Spleen (tissue), 11 donors: Measurements from ENCODE around the gene LGALS1. TPM values are rescaled to one million over a fixed set of nuclear protein-coding genes. Genes with fewer than 3 reads are reported as not detected.
A peak's percentile ranks its signal among the peaks of the same experiment; 100 is the strongest.

Experiments used
- DNase-seq: peaks from one replicate; pipeline ENCODE4 v3.0.0-alpha.2; 2020
- H3K27ac ChIP-seq, 8 donors: fragments of 200-600 bp; sonication (generic) in 7 of 8; 1 replicate in 4 of 8; 2 replicates in 4 of 8; pipeline versions ENCODE4 v1.5.0 to v1.8.0; 2016 to 2021; ENCODE audit warnings: inconsistent platforms in 4 of 8, mild to moderate bottlenecking in 4 of 8, moderate library complexity in 1 of 8
- H3K27me3 ChIP-seq, 7 donors: fragments of 200-600 bp; sonication (generic) in 6 of 7; replicated peaks in 1 of 7; 1 replicate in 4 of 7; 2 replicates in 3 of 7; pipeline versions ENCODE4 v1.5.0 to v1.8.0; 2016 to 2021; ENCODE audit warnings: inconsistent platforms in 3 of 7, mild to moderate bottlenecking in 1 of 7
- H3K36me3 ChIP-seq, 6 donors: fragments of 200-600 bp; sonication (generic) in 5 of 6; 1 replicate in 4 of 6; 2 replicates in 2 of 6; pipeline versions ENCODE4 v1.5.0 to v1.8.0; 2016 to 2021; ENCODE audit warnings: inconsistent platforms in 2 of 6
- H3K4me1 ChIP-seq, 6 donors: fragments of 200-600 bp; sonication (generic) in 5 of 6; 1 replicate in 3 of 6; 2 replicates in 3 of 6; pipeline versions ENCODE4 v1.5.0 to v1.8.0; 2016 to 2021; ENCODE audit warnings: inconsistent platforms in 3 of 6
- H3K4me3 ChIP-seq, 8 donors: fragments of 200-600 bp; sonication (generic) in 7 of 8; 1 replicate in 4 of 8; 2 replicates in 4 of 8; pipeline versions ENCODE4 v1.5.0 to v1.8.0; 2016 to 2021; ENCODE audit warnings: inconsistent platforms in 4 of 8, mild to moderate bottlenecking in 4 of 8, moderate library complexity in 2 of 8
- H3K9me3 ChIP-seq, 8 donors: fragments of 200-600 bp; sonication (generic) in 7 of 8; 1 replicate in 4 of 8; 2 replicates in 4 of 8; pipeline versions ENCODE4 v1.5.0 to v1.8.0; 2016 to 2021; ENCODE audit warnings: inconsistent platforms in 4 of 8
- POLR2A ChIP-seq, 3 donors: fragments of 450-650 bp; IDR thresholded peaks; one replicate each; pipeline ENCODE4 v1.5.1; 2017; ENCODE audit warnings: antibody characterized with exemption in 3 of 3, mild to moderate bottlenecking in 1 of 3
- POLR2AphosphoS5 ChIP-seq, 3 donors: sonication (generic); formaldehyde crosslinking; IDR thresholded peaks; one replicate each; pipeline ENCODE4 v1.5.1; 2017; ENCODE audit warnings: antibody characterized with exemption in 3 of 3
- WGBS, 5 donors: extraction: QIAGEN DNeasy Blood & Tissue Kit in 3 of 5; methylation state at CpG; one replicate each; pipeline versions ENCODE4 v1.1.5 to v1.1.7; 2013 to 2018; 5-methylcytosine and 5-hydroxymethylcytosine counted together
- intact Hi-C: fragments of 100-400 bp; cut with DNase I; formaldehyde crosslinking; loops from one replicate; pipeline ENCODE4 v1.15.0; 2023; ENCODE audit warnings: low total_unique reads
- polyA plus RNA-seq, 3 donors: library from polyadenylated mRNA; stranded (reverse); fragments of 200-250 nt; gene quantifications; one replicate each; pipeline ENCODE4 v1.2.1, GENCODE V29; 2013
- total RNA-seq, 7 donors: library from RNA; depleted of rRNA in 3 of 7; stranded (reverse); fragments of >200 nt in 3 of 7; fragmentation: NEBNext Ultra II Directional in 4 of 7; extraction: Animal tissue kit (Norgen Biotek cat#: 25700) in 4 of 7; gene quantifications; one replicate each; pipeline versions ENCODE4 v1.1.0 to v1.2.1, GENCODE V29; 2016 to 2021
- TF ChIP-seq, protein P1 (sequence below), 11 experiments: fragments of 200-600 bp in 7 of 11; fragments of 450-650 bp in 4 of 11; sonication (generic) in 4 of 11; IDR thresholded peaks in 8 of 11; conservative IDR thresholded peaks in 3 of 11; 1 replicate in 7 of 11; 2 replicates in 4 of 11; pipeline versions ENCODE4 v1.4.0 to v1.8.0; 2016 to 2021; ENCODE audit warnings: antibody characterized with exemption in 11 of 11, inconsistent platforms in 4 of 11, mild to moderate bottlenecking in 1 of 11
- donor health status: healthy with polysubstance abuse.
- donor health status: DM: no; HTN: no; CAD: no; lungs with moderate emphysema.
- donor health status: DM: no; HTN: no; CAD: no.
- donor health status: Bipolar disorder and iron deficiency.
- donor health status: healthy.
- donor health status: DM: no; HTN: no; CAD: no.
- donor health status: DM: yes; HTN: yes; CAD: no.

Gene LGALS1
- total and polyA plus RNA-seq, 10 donors = 158 to 544 (median 394) TPM

DNA sequence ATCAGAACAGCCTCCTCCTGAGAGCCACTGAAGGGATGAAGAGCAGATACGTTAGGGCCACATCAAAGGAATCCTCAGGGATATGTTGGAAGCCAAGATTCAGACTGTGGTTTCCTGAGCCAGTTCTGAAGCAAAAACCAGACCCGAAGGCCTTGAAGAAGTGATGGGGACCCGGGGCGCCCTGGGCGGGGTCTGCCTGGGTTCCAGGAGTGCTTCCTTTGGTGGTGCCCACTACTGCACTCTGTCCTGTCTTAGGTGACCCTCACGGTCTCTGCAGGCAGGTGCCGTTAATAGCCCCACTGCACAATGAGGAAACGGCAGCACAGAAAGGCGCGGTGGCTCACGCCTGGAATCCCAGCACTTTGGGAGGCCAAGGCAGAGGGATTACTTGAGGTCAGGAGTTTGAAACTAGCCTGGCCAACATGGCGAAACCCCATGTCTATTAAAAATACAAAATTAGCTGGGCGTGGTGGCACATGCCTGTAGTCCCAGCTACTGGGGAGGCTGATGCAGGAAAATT lies 48.8 kb upstream of the LGALS1 start:
- H3K4me3 ChIP-seq = no peak overlapping the region
- H3K27ac ChIP-seq = peak overlapping the region; percentile 73 to 96 (median 83)
- peaks cover 36 to 77% (median 60%) of the 10 kb centered on the region in 6 donors for H3K4me1 ChIP-seq
- no peak for DNase-seq
- no peaks in the 10 kb centered on the region for H3K27me3 ChIP-seq
- intact Hi-C loops = no loop called here
- 61 to 76% (median 74%) methylated on average over 13 of the region's 13 CpGs for WGBS, 5 donors
- TF ChIP-seq POLR2AphosphoS5 (IDR thresholded peaks at IDR 0.05) (no peak), POLR2A (IDR thresholded peaks at IDR 0.05) (no peak)
- TF ChIP-seq, protein P1, sequence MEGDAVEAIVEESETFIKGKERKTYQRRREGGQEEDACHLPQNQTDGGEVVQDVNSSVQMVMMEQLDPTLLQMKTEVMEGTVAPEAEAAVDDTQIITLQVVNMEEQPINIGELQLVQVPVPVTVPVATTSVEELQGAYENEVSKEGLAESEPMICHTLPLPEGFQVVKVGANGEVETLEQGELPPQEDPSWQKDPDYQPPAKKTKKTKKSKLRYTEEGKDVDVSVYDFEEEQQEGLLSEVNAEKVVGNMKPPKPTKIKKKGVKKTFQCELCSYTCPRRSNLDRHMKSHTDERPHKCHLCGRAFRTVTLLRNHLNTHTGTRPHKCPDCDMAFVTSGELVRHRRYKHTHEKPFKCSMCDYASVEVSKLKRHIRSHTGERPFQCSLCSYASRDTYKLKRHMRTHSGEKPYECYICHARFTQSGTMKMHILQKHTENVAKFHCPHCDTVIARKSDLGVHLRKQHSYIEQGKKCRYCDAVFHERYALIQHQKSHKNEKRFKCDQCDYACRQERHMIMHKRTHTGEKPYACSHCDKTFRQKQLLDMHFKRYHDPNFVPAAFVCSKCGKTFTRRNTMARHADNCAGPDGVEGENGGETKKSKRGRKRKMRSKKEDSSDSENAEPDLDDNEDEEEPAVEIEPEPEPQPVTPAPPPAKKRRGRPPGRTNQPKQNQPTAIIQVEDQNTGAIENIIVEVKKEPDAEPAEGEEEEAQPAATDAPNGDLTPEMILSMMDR (IDR thresholded peaks at IDR 0.05 in 8 of 11, conservative IDR thresholded peaks at IDR 0.05 in 3 of 11) = no peak
- H3K9me3 ChIP-seq = no peaks in the 10 kb centered on the region
- H3K36me3 ChIP-seq = peaks cover 0 to 87% (median 31%) of the 10 kb centered on the region in 6 donors

DNA sequence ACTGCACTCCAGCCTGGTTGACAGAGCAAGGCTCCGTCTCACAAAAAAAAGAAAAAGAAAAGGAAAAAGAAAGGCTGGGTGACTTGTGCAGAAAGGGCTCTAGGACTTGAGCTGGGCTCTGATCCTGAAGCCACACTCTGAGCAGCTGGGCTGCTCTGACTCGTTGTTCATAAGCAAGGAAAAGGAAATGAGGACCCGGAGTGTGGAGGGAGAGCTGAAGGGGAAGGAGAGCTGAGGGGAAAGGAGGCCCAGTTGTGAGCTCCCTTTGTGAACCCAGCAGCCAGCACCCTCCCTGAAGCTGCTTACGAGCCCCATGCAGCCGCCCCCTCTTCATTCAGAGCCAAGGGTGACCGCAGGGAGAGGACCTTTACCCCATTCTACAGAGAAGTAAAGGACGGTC lies 48.3 kb upstream of the LGALS1 start:
- peaks cover 0 to 87% (median 32%) of the 10 kb centered on the region in 6 donors for H3K36me3 ChIP-seq
- intact Hi-C loops = no loop called here
- no peak for TF ChIP-seq POLR2AphosphoS5 (IDR thresholded peaks at IDR 0.05)
- TF ChIP-seq, protein P1 (IDR thresholded peaks at IDR 0.05 in 8 of 11, conservative IDR thresholded peaks at IDR 0.05 in 3 of 11) = no peak
- no peak for TF ChIP-seq POLR2A (IDR thresholded peaks at IDR 0.05)

DNA sequence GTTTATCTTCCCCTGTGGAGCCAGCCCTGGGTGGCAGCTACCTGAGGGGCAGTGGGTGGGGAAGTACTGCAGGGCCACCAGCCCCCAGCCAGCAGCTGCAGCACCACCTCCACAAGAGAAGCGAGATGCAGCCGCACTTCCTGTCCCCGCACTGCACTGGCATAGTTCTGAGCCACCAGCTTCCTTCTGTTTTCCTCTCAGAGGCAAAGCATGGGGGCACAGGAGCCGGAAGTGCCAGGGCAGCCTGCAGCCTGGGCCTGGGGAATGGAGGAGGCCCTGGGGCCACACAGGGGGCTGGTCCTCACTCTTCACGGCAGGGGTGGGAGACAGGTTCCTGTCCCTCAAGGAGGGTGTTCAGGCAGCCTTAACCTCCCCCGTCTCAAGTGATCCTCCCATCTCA lies 47.9 kb upstream of the LGALS1 start:
- peak overlapping the region; percentile 73 to 96 (median 83) for H3K27ac ChIP-seq
- H3K9me3 ChIP-seq = no peaks in the 10 kb centered on the region
- WGBS, 5 donors = 8 to 24% (median 15%) methylated on average over 3 to 6 of the region's 6 CpGs
- H3K4me3 ChIP-seq = peak overlapping the region in 1 of 8 donors; percentile 42
- H3K36me3 ChIP-seq = peaks cover 0 to 87% (median 34%) of the 10 kb centered on the region in 6 donors
- no peaks in the 10 kb centered on the region for H3K27me3 ChIP-seq
- TF ChIP-seq, protein P1 (IDR thresholded peaks at IDR 0.05 in 8 of 11, conservative IDR thresholded peaks at IDR 0.05 in 3 of 11) = no peak
- TF ChIP-seq POLR2AphosphoS5 (IDR thresholded peaks at IDR 0.05) = peak; percentile 78 to 79 (median 78)
- TF ChIP-seq POLR2A (IDR thresholded peaks at IDR 0.05) = no peak
- DNase-seq = peak; percentile 93
- H3K4me1 ChIP-seq = peaks cover 39 to 86% (median 70%) of the 10 kb centered on the region in 6 donors
- intact Hi-C loops = no loop called here

More for the DNA sequence above, 48.3 kb upstream of the LGALS1 start:
- Histone ChIP-seq H3K27ac (peak overlapping the region; percentile 73 to 96 (median 83)), H3K27me3 (no peaks in the 10 kb centered on the region), H3K4me1 (peaks cover 36 to 82% (median 65%) of the 10 kb centered on the region in 6 donors), H3K9me3 (no peaks in the 10 kb centered on the region), H3K4me3 (peak overlapping the region in 1 of 8 donors; percentile 42)
- no peak for DNase-seq
- 33 to 39% (median 37%) methylated on average over 7 of the region's 7 CpGs for WGBS, 5 donors

DNA sequence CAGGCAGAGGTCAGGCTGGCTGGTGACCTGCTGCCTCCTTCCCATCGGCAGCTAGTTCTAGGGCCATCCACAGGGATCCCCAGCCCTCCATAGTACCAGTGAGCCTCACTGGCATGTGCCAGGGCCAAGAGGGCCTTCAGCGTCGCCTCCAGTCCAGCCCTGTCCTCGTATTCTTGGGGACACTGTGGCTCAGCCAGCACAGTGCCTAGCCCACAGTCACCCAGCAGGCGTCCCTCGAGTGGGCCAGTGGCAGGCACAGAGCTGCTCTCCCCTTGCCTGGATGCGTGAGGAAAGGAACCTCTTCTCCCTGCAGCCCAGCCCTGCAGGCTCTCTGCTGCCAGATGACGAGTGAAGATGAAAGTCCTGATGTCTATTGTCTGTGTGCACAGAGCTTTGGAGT lies 46.6 kb upstream of the LGALS1 start:
- TF ChIP-seq, protein P1 (IDR thresholded peaks at IDR 0.05 in 8 of 11, conservative IDR thresholded peaks at IDR 0.05 in 3 of 11) = no peak
- peak in 2 of 3 donors; percentile 31 to 59 for TF ChIP-seq POLR2AphosphoS5 (IDR thresholded peaks at IDR 0.05)
- no peak for TF ChIP-seq POLR2A (IDR thresholded peaks at IDR 0.05)
- no peaks in the 10 kb centered on the region for H3K9me3 ChIP-seq
- H3K27me3 ChIP-seq = no peaks in the 10 kb centered on the region
- H3K36me3 ChIP-seq = peaks cover 0 to 81% (median 31%) of the 10 kb centered on the region in 6 donors
- peaks cover 44 to 88% (median 73%) of the 10 kb centered on the region in 6 donors for H3K4me1 ChIP-seq
- 85 to 96% (median 93%) methylated on average over 2 to 8 of the region's 8 CpGs for WGBS, 5 donors
- no peak for DNase-seq
- peak overlapping the region in 7 of 8 donors; percentile 26 to 96 (median 84) for H3K27ac ChIP-seq
- H3K4me3 ChIP-seq = no peak overlapping the region
- intact Hi-C loops = no loop called here
